Head of caudate nucleus (tissue), 42 donors: Measurements from ENCODE around the gene OR2J3.
"Not testable (repeated sequence)": the region's sequence is repeated elsewhere in the genome, so short reads cannot be mapped to it uniquely, and the experiment has no call there.

Experiments
- DNase-seq, 42 donors: peaks; one replicate each; pipeline versions ENCODE4 v3.0.0 to v3.0.0-alpha.2; 2020 to 2021; ENCODE audit warnings: mixed read lengths in 7 of 42
- intact Hi-C: fragments of 100-400 bp; cut with DNase I; formaldehyde crosslinking; loops from one replicate; pipeline ENCODE4 v1.15.0; 2022

Gene OR2J3

GRCh38 chr6:29153083-29153482 lies 45.2 kb downstream of the OR2J3 start:
- DNase-seq, result no peak
- intact Hi-C loops, result no loop called here

- DNase-seq, intact Hi-C loops: not testable (repeated sequence)
These were observed 47.3 kb downstream of the OR2J3 start for GRCh38 chr6:29155182-29155581.

GRCh38 chr6:29159922-29160321 lies 52.1 kb downstream of the OR2J3 start:
- intact Hi-C loops, DNase-seq: not testable (repeated sequence)
